Esophagus squamous epithelium (tissue), 5 donors: ENCODE results near the gene CFAP57. TPM values are rescaled to one million over a fixed set of nuclear protein-coding genes. Genes with fewer than 3 reads are reported as not detected.

Experiments used
- DNase-seq: peaks from one replicate; lab custom pipeline; 2025; lab: John Stamatoyannopoulos, UW
- H3K27ac ChIP-seq, 4 donors: fragments of 200-600 bp; sonication (generic); one replicate each; pipeline ENCODE4 v1.5.1; 2016 to 2019; ENCODE audit warnings: mild to moderate bottlenecking in 1 of 4
- H3K27me3 ChIP-seq, 4 donors: fragments of 200-600 bp; sonication (generic); 1 replicate in 3 of 4; 2 replicates in 1 of 4; pipeline versions ENCODE4 v1.5.1 to v1.6.0; 2017 to 2021; ENCODE audit warnings: antibody characterized with exemption in 1 of 4
- H3K36me3 ChIP-seq, 3 donors: fragments of 200-600 bp; sonication (generic); one replicate each; pipeline ENCODE4 v1.5.1; 2016 to 2019
- H3K4me1 ChIP-seq, 3 donors: fragments of 200-600 bp; sonication (generic); one replicate each; pipeline ENCODE4 v1.5.1; 2017 to 2019
- H3K4me3 ChIP-seq, 4 donors: fragments of 200-600 bp; sonication (generic); 1 replicate in 3 of 4; 2 replicates in 1 of 4; pipeline ENCODE4 v1.5.1; 2016 to 2019; ENCODE audit warnings: mild to moderate bottlenecking in 2 of 4, moderate library complexity in 1 of 4
- H3K9me3 ChIP-seq, 3 donors: fragments of 200-600 bp; sonication (generic); one replicate each; pipeline ENCODE4 v1.5.1; 2016 to 2019
- POLR2A ChIP-seq, 4 donors: fragments of 450-650 bp; IDR thresholded peaks; one replicate each; pipeline ENCODE4 v1.6.1; 2017; ENCODE audit warnings: antibody characterized with exemption in 4 of 4, mild to moderate bottlenecking in 4 of 4, moderate library complexity in 3 of 4
- WGBS, 2 donors: methylation state at CpG; one replicate each; pipeline ENCODE4 v1.1.5; 2018; 5-methylcytosine and 5-hydroxymethylcytosine counted together
- intact Hi-C: fragments of 100-400 bp; cut with DNase I; formaldehyde crosslinking; loops from one replicate; pipeline ENCODE4 v1.15.0; 2022
- total RNA-seq, 4 donors: library from RNA; depleted of rRNA; stranded (reverse); fragments of >200 nt; gene quantifications; one replicate each; pipeline ENCODE4 v1.1.0, GENCODE V29; 2016
- TF ChIP-seq, protein P1 (sequence below), 6 experiments: fragments of 450-650 bp in 4 of 6; fragments of 200-600 bp in 2 of 6; sonication (generic) in 2 of 6; IDR thresholded peaks; one replicate each; pipeline ENCODE4 v1.5.1; 2016 to 2019; ENCODE audit warnings: antibody characterized with exemption in 6 of 6, mild to moderate bottlenecking in 4 of 6, moderate library complexity in 4 of 6
- donor health status: DM: yes; HTN: yes; CAD: no.

Gene CFAP57
- total RNA-seq, 4 donors from 2014 or later: not detected

DNA sequence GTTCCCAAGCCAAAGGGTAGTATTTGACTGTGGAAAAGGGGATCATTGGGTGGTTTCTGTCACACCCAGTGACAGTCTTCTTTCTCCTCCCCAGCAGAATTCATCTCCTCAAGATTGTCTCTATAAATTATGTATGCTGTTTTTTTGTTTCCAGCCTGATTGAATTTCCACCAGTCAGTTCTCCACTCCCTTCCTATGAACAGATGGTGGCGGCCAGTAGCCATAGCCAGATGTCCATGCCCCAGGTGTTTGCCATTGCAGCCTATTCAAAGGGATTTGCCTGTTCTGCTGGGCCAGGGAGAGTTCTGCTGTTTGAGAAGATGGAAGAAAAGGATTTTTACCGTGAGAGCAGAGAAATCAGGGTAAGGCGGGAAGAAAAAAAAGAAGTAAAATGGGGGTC is 12.9 kb downstream of the CFAP57 start:
- no peaks in the 10 kb centered on the region for H3K27me3 ChIP-seq
- H3K9me3 ChIP-seq: no peaks in the 10 kb centered on the region
- intact Hi-C loops: no loop called here
- TF ChIP-seq, protein P1, sequence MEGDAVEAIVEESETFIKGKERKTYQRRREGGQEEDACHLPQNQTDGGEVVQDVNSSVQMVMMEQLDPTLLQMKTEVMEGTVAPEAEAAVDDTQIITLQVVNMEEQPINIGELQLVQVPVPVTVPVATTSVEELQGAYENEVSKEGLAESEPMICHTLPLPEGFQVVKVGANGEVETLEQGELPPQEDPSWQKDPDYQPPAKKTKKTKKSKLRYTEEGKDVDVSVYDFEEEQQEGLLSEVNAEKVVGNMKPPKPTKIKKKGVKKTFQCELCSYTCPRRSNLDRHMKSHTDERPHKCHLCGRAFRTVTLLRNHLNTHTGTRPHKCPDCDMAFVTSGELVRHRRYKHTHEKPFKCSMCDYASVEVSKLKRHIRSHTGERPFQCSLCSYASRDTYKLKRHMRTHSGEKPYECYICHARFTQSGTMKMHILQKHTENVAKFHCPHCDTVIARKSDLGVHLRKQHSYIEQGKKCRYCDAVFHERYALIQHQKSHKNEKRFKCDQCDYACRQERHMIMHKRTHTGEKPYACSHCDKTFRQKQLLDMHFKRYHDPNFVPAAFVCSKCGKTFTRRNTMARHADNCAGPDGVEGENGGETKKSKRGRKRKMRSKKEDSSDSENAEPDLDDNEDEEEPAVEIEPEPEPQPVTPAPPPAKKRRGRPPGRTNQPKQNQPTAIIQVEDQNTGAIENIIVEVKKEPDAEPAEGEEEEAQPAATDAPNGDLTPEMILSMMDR (IDR thresholded peaks at IDR 0.05): no peak
- TF ChIP-seq POLR2A (IDR thresholded peaks at IDR 0.05): no peak
- H3K4me1 ChIP-seq: no peaks in the 10 kb centered on the region
- H3K27ac ChIP-seq: no peak overlapping the region
- no peak overlapping the region for H3K4me3 ChIP-seq
- H3K36me3 ChIP-seq: no peaks in the 10 kb centered on the region
- 93 to 96% methylated on average over 2 to 3 of the region's 3 CpGs for WGBS, 2 donors
- DNase-seq: no peak

- H3K4me1 ChIP-seq: no peaks in the 10 kb centered on the region
- H3K27me3 ChIP-seq: no peaks in the 10 kb centered on the region
- TF ChIP-seq, protein P1 (IDR thresholded peaks at IDR 0.05): no peak
- TF ChIP-seq POLR2A (IDR thresholded peaks at IDR 0.05): no peak
- intact Hi-C loops: no loop called here
- no peak overlapping the region for H3K4me3 ChIP-seq
- 34 to 52% methylated on average over 1 of the region's 1 CpG for WGBS, 2 donors
- no peaks in the 10 kb centered on the region for H3K36me3 ChIP-seq
- no peak overlapping the region for H3K27ac ChIP-seq
- DNase-seq: no peak
- H3K9me3 ChIP-seq: no peaks in the 10 kb centered on the region
Measured at GRCh38 chr1:43188106-43188505, 16.0 kb downstream of the CFAP57 start.

GRCh38 chr1:43194509-43194908 is 22.4 kb downstream of the CFAP57 start:
- Histone ChIP-seq H3K9me3 (no peaks in the 10 kb centered on the region), H3K27ac (no peak overlapping the region), H3K27me3 (peaks cover 0 to 11% (median 0%) of the 10 kb centered on the region in 4 donors), H3K36me3 (no peaks in the 10 kb centered on the region), H3K4me3 (no peak overlapping the region), H3K4me1 (no peaks in the 10 kb centered on the region)
- no peak for TF ChIP-seq POLR2A (IDR thresholded peaks at IDR 0.05)
- TF ChIP-seq, protein P1 (IDR thresholded peaks at IDR 0.05): no peak
- no peak for DNase-seq
- intact Hi-C loops: no loop called here

GRCh38 chr1:43197343-43198127 is 25.4 kb downstream of the CFAP57 start:
- intact Hi-C loops: no loop called here
- Histone ChIP-seq H3K27me3 (peaks cover 0 to 11% (median 0%) of the 10 kb centered on the region in 4 donors), H3K4me3 (no peak overlapping the region), H3K4me1 (no peaks in the 10 kb centered on the region), H3K27ac (no peak overlapping the region), H3K36me3 (no peaks in the 10 kb centered on the region), H3K9me3 (no peaks in the 10 kb centered on the region)
- WGBS, 2 donors: 85 to 89% methylated on average over 7 of the region's 7 CpGs
- TF ChIP-seq POLR2A (IDR thresholded peaks at IDR 0.05): no peak
- TF ChIP-seq, protein P1 (IDR thresholded peaks at IDR 0.05): no peak
- no peak for DNase-seq

DNA sequence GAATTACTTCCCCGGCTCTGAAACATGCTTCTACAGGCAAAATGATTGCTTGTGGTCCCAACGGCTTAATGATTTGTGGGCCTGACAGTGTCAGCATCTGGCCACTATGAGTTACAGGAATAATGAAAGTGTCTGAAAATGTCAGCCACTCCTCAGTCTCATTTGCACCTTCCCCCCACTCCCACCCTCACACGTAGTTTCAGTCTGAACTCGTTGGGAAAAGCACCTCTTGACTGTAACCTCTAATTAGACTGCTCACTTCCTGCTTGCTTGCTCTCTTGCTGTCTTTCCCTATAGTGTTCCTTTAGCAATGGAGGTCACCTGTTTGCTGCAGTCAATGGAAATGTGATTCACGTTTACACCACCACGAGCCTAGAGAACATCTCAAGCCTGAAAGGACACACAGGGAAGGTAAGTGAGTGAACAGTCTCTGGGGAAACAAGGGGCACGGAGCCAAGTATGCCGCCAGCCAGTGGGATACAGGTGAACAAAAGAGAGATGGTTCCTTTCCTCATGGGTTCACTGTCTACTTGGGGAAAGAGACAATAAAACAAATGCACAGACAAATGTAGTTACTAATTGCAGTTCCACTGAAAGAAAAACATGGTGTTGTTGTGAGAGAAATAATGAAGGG is 27.1 kb downstream of the CFAP57 start:
- no peak overlapping the region for H3K27ac ChIP-seq

More for the DNA sequence above, 27.1 kb downstream of the CFAP57 start:
- Histone ChIP-seq H3K9me3 (no peaks in the 10 kb centered on the region), H3K4me3 (no peak overlapping the region), H3K36me3 (no peaks in the 10 kb centered on the region), H3K4me1 (no peaks in the 10 kb centered on the region), H3K27me3 (peaks cover 0 to 11% (median 0%) of the 10 kb centered on the region in 4 donors)
- 43 to 46% methylated on average over 8 of the region's 8 CpGs for WGBS, 2 donors
- intact Hi-C loops: no loop called here
- TF ChIP-seq, protein P1 (IDR thresholded peaks at IDR 0.05): no peak
- no peak for TF ChIP-seq POLR2A (IDR thresholded peaks at IDR 0.05)
- DNase-seq: no peak
